ENCODE measurements around the gene VWA1. TPM values are rescaled to one million over a fixed set of nuclear protein-coding genes. Genes with fewer than 3 reads are reported as not detected.
A peak's percentile ranks its signal among the peaks of the same experiment; 100 is the strongest.

Gene VWA1
- total and polyA plus RNA-seq, 10 of the 15 experiments (the other 5 are each of a cell fraction or from before 2014, with no cell fraction given) = 0.02 to 1.7 (median 0.32) TPM; not detected in 2

- TF ChIP-seq IRF3 (IDR thresholded peaks at IDR 0.05) (0 out of 2 replicates have a peak, but pooled peaks have one; percentile 7), RAD21 (IDR thresholded peaks at IDR 0.05; ENCODE audit: insufficient read depth, low read depth, low read length) (no peak), GABPA (IDR thresholded peaks at IDR 0.05; ENCODE audit: low read depth) (no peak), BACH1 (IDR thresholded peaks at IDR 0.05; ENCODE audit: borderline replicate concordance) (no peak; the same call in 1 of the 2 replicates), IRF5 (IDR thresholded peaks at IDR 0.05; ENCODE audit: borderline replicate concordance) (no peak), BCL11A (IDR thresholded peaks at IDR 0.05; ENCODE audit: low read depth, low read length) (no peak), ATF7 (IDR thresholded peaks at IDR 0.05; ENCODE audit: low read depth) (no peak), CREM (IDR thresholded peaks at IDR 0.05; ENCODE audit: low read depth) (peak; percentile 87), PAX5 (IDR thresholded peaks at IDR 0.05; ENCODE audit: borderline replicate concordance, low read depth, low read length) (0 out of 2 replicates have a peak, but pooled peaks have one; percentile 53), JUND (IDR thresholded peaks at IDR 0.05; ENCODE audit: low read depth, low read length) (0 out of 2 replicates have a peak, but pooled peaks have one; percentile 2), BHLHE40 (IDR thresholded peaks at IDR 0.05; ENCODE audit: borderline replicate concordance in 1 of 2, low read depth in 2 of 2, low read length in 1 of 2) (peak; percentile 47 to 82; a peak in 3 of 4 replicates), TAF1 (IDR thresholded peaks at IDR 0.05; ENCODE audit: borderline replicate concordance, low read depth, low read length) (peak; percentile 96)
- TF ChIP-seq, protein P1, sequence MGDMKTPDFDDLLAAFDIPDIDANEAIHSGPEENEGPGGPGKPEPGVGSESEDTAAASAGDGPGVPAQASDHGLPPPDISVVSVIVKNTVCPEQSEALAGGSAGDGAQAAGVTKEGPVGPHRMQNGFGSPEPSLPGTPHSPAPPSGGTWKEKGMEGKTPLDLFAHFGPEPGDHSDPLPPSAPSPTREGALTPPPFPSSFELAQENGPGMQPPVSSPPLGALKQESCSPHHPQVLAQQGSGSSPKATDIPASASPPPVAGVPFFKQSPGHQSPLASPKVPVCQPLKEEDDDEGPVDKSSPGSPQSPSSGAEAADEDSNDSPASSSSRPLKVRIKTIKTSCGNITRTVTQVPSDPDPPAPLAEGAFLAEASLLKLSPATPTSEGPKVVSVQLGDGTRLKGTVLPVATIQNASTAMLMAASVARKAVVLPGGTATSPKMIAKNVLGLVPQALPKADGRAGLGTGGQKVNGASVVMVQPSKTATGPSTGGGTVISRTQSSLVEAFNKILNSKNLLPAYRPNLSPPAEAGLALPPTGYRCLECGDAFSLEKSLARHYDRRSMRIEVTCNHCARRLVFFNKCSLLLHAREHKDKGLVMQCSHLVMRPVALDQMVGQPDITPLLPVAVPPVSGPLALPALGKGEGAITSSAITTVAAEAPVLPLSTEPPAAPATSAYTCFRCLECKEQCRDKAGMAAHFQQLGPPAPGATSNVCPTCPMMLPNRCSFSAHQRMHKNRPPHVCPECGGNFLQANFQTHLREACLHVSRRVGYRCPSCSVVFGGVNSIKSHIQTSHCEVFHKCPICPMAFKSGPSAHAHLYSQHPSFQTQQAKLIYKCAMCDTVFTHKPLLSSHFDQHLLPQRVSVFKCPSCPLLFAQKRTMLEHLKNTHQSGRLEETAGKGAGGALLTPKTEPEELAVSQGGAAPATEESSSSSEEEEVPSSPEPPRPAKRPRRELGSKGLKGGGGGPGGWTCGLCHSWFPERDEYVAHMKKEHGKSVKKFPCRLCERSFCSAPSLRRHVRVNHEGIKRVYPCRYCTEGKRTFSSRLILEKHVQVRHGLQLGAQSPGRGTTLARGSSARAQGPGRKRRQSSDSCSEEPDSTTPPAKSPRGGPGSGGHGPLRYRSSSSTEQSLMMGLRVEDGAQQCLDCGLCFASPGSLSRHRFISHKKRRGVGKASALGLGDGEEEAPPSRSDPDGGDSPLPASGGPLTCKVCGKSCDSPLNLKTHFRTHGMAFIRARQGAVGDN (IDR thresholded peaks at IDR 0.05) = peak; percentile 99
- TF ChIP-seq, protein P2, sequence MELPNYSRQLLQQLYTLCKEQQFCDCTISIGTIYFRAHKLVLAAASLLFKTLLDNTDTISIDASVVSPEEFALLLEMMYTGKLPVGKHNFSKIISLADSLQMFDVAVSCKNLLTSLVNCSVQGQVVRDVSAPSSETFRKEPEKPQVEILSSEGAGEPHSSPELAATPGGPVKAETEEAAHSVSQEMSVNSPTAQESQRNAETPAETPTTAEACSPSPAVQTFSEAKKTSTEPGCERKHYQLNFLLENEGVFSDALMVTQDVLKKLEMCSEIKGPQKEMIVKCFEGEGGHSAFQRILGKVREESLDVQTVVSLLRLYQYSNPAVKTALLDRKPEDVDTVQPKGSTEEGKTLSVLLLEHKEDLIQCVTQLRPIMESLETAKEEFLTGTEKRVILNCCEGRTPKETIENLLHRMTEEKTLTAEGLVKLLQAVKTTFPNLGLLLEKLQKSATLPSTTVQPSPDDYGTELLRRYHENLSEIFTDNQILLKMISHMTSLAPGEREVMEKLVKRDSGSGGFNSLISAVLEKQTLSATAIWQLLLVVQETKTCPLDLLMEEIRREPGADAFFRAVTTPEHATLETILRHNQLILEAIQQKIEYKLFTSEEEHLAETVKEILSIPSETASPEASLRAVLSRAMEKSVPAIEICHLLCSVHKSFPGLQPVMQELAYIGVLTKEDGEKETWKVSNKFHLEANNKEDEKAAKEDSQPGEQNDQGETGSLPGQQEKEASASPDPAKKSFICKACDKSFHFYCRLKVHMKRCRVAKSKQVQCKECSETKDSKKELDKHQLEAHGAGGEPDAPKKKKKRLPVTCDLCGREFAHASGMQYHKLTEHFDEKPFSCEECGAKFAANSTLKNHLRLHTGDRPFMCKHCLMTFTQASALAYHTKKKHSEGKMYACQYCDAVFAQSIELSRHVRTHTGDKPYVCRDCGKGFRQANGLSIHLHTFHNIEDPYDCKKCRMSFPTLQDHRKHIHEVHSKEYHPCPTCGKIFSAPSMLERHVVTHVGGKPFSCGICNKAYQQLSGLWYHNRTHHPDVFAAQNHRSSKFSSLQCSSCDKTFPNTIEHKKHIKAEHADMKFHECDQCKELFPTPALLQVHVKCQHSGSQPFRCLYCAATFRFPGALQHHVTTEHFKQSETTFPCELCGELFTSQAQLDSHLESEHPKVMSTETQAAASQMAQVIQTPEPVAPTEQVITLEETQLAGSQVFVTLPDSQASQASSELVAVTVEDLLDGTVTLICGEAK (IDR thresholded peaks at IDR 0.05; ENCODE audit: borderline replicate concordance) = peak; percentile 97
- TF ChIP-seq, protein P3, sequence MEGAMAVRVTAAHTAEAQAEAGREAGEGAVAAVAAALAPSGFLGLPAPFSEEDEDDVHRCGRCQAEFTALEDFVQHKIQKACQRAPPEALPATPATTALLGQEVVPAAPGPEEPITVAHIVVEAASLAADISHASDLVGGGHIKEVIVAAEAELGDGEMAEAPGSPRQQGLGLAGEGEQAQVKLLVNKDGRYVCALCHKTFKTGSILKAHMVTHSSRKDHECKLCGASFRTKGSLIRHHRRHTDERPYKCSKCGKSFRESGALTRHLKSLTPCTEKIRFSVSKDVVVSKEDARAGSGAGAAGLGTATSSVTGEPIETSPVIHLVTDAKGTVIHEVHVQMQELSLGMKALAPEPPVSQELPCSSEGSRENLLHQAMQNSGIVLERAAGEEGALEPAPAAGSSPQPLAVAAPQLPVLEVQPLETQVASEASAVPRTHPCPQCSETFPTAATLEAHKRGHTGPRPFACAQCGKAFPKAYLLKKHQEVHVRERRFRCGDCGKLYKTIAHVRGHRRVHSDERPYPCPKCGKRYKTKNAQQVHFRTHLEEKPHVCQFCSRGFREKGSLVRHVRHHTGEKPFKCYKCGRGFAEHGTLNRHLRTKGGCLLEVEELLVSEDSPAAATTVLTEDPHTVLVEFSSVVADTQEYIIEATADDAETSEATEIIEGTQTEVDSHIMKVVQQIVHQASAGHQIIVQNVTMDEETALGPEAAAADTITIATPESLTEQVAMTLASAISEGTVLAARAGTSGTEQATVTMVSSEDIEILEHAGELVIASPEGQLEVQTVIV (IDR thresholded peaks at IDR 0.05; ENCODE audit: borderline replicate concordance, partially characterized antibody) = peak; percentile 49
These were observed 28.5 kb upstream of the VWA1 start, which contains the start of gene MRPL20 (continued) for GRCh38 chr1:1406821-1407635.
